ENCODE data around the gene FBXO31. TPM values are rescaled to one million over a fixed set of nuclear protein-coding genes. Genes with fewer than 3 reads are reported as not detected.

The FBXO31 gene
- total and polyA plus RNA-seq, 2 donors (not counting 1 experiment from before 2014, with no cell fraction given) = 17.8 to 32.9 TPM

GRCh38 chr16:87308826-87309225 is 74.8 kb downstream of the FBXO31 start:
- H3K27me3 Mint-ChIP-seq = no peaks in the 10 kb centered on the region
- no peaks in the 10 kb centered on the region for H3K4me1 ChIP-seq (ENCODE audit: control insufficient read depth in 2 of 2, insufficient read depth in 2 of 2, low read length in 2 of 2)
- ChIA-PET CTCF (interaction anchor here (1.0 kb wide), 1 partner anchor 16 kb away, joined by 3 read pairs; no protein-coding TSS in a partner anchor), POLR2A (no interaction called here)
- H3K4me3 ChIP-seq (ENCODE audit: control extremely low read depth in 1 of 5, extremely low read depth in 1 of 5, insufficient read depth in 1 of 5, low read depth in 2 of 5, low read length in 4 of 5) = no peak overlapping the region
- H3K4me3 Mint-ChIP-seq = no peak overlapping the region
- no peaks in the 10 kb centered on the region for H3K4me1 Mint-ChIP-seq
- H3K9me3 ChIP-seq (ENCODE audit: control extremely low read depth in 1 of 3, control insufficient read depth in 2 of 3, insufficient read depth in 1 of 3, low read length in 2 of 3) = peaks cover 0 to 6% (median 0%) of the 10 kb centered on the region in 3 donors
- WGBS (ENCODE audit: insufficient coverage) = 100% methylated on average over 3 of the region's 4 CpGs
- DNase-seq (no peak), ATAC-seq (ENCODE audit: low read depth) (no peak)
- no peak overlapping the region for H3K4me2 ChIP-seq (replicated peaks; ENCODE audit: low read depth, low read length, poor library complexity, severe bottlenecking)
- no peaks in the 10 kb centered on the region for H3K9me3 Mint-ChIP-seq (ENCODE audit: insufficient read depth)
- no peak for TF ChIP-seq CTCF (IDR thresholded peaks at IDR 0.05)
- no peak for TF ChIP-seq EZH2 (IDR thresholded peaks at IDR 0.05; ENCODE audit: borderline replicate concordance, insufficient read depth, low read depth, low read length, poor library complexity, severe bottlenecking)
- no peak overlapping the region for H2AFZ ChIP-seq (ENCODE audit: insufficient read depth, low read depth, low read length, poor library complexity, severe bottlenecking)
- intact Hi-C loops (cut with micrococcal nuclease) = no loop called here
- H3K27ac Mint-ChIP-seq = no peak overlapping the region
- no peak overlapping the region for H3K27ac ChIP-seq (ENCODE audit: low read length in 2 of 2)
- H3K36me3 ChIP-seq (replicated peaks in 1 of 2; ENCODE audit: control extremely low read depth in 1 of 2, control insufficient read depth in 1 of 2, extremely low read depth in 1 of 2, insufficient read depth in 2 of 2, low read length in 1 of 2) = no peaks in the 10 kb centered on the region
- no peaks in the 10 kb centered on the region for H3K27me3 ChIP-seq (replicated peaks in 1 of 4; ENCODE audit: control extremely low read depth in 1 of 4, control insufficient read depth in 3 of 4, insufficient read depth in 4 of 4, low read length in 3 of 4)
- H3K9ac ChIP-seq (ENCODE audit: low read length) = no peak overlapping the region
- H3K79me2 ChIP-seq (ENCODE audit: control insufficient read depth, insufficient read depth, low read length) = no peaks in the 10 kb centered on the region
- no peaks in the 10 kb centered on the region for H4K20me1 ChIP-seq (ENCODE audit: control insufficient read depth, insufficient read depth, low read length, poor library complexity, severe bottlenecking)

GRCh38 chr16:87306516-87306915 is 77.1 kb downstream of the FBXO31 start:
- H3K79me2 ChIP-seq (ENCODE audit: control insufficient read depth, insufficient read depth, low read length) = no peaks in the 10 kb centered on the region

More at GRCh38 chr16:87306516-87306915, 77.1 kb downstream of the FBXO31 start:
- no peak overlapping the region for H3K4me3 ChIP-seq (ENCODE audit: control extremely low read depth in 1 of 5, extremely low read depth in 1 of 5, insufficient read depth in 1 of 5, low read depth in 2 of 5, low read length in 4 of 5)
- no peaks in the 10 kb centered on the region for H3K9me3 Mint-ChIP-seq (ENCODE audit: insufficient read depth)
- intact Hi-C loops (cut with micrococcal nuclease) = no loop called here
- 100% methylated on average over 2 of the region's 3 CpGs for WGBS (ENCODE audit: insufficient coverage)
- no peaks in the 10 kb centered on the region for H3K27me3 ChIP-seq (replicated peaks in 1 of 4; ENCODE audit: control extremely low read depth in 1 of 4, control insufficient read depth in 3 of 4, insufficient read depth in 4 of 4, low read length in 3 of 4)
- ATAC-seq (ENCODE audit: low read depth) (no peak), DNase-seq (no peak)
- no peak overlapping the region for H3K27ac Mint-ChIP-seq
- H3K4me1 ChIP-seq (ENCODE audit: control insufficient read depth in 2 of 2, insufficient read depth in 2 of 2, low read length in 2 of 2) = no peaks in the 10 kb centered on the region
- CTCF ChIA-PET = no interaction called here
- no peaks in the 10 kb centered on the region for H4K20me1 ChIP-seq (ENCODE audit: control insufficient read depth, insufficient read depth, low read length, poor library complexity, severe bottlenecking)
- H3K4me2 ChIP-seq (replicated peaks; ENCODE audit: low read depth, low read length, poor library complexity, severe bottlenecking) = no peak overlapping the region
- H2AFZ ChIP-seq (ENCODE audit: insufficient read depth, low read depth, low read length, poor library complexity, severe bottlenecking) = no peak overlapping the region
- no peak overlapping the region for H3K9ac ChIP-seq (ENCODE audit: low read length)
- H3K27ac ChIP-seq (ENCODE audit: low read length in 2 of 2) = no peak overlapping the region
- POLR2A ChIA-PET = no interaction called here
- no peaks in the 10 kb centered on the region for H3K4me1 Mint-ChIP-seq
- no peak for TF ChIP-seq EZH2 (IDR thresholded peaks at IDR 0.05; ENCODE audit: borderline replicate concordance, insufficient read depth, low read depth, low read length, poor library complexity, severe bottlenecking)
- TF ChIP-seq CTCF (IDR thresholded peaks at IDR 0.05) = no peak
- H3K4me3 Mint-ChIP-seq = no peak overlapping the region
- no peaks in the 10 kb centered on the region for H3K36me3 ChIP-seq (replicated peaks in 1 of 2; ENCODE audit: control extremely low read depth in 1 of 2, control insufficient read depth in 1 of 2, extremely low read depth in 1 of 2, insufficient read depth in 2 of 2, low read length in 1 of 2)
- no peaks in the 10 kb centered on the region for H3K27me3 Mint-ChIP-seq
- peaks cover 0 to 6% (median 0%) of the 10 kb centered on the region in 3 donors for H3K9me3 ChIP-seq (ENCODE audit: control extremely low read depth in 1 of 3, control insufficient read depth in 2 of 3, insufficient read depth in 1 of 3, low read length in 2 of 3)
